Upper lobe of left lung (tissue), 6 donors: ENCODE results near the gene RNU6-9. TPM values are rescaled to one million over a fixed set of nuclear protein-coding genes. Genes with fewer than 3 reads are reported as not detected.

Source experiments
- ATAC-seq, 2 donors: fragments of 200-7000 bp; cut with Tn5 transposase; one replicate each; pipeline ENCODE4 v1.9.1; 2022; ENCODE audit warnings: mild to moderate bottlenecking in 2 of 2, moderate library complexity in 2 of 2; ENCODE audit not compliant: low FRiP score in 2 of 2
- DNase-seq, 2 donors: peaks; one replicate each; pipeline ENCODE4 v3.0.0-alpha.2; 2019 to 2020
- H3K27ac ChIP-seq, 4 donors: fragments of 200-600 bp; sonication (generic); one replicate each; pipeline ENCODE4 v1.5.1; 2016 to 2019
- H3K27me3 ChIP-seq, 4 donors: fragments of 200-600 bp; sonication (generic); one replicate each; pipeline ENCODE4 v1.5.1; 2017 to 2019
- H3K36me3 ChIP-seq, 4 donors: fragments of 200-600 bp; sonication (generic); one replicate each; pipeline ENCODE4 v1.5.1; 2016 to 2019
- H3K4me1 ChIP-seq, 4 donors: fragments of 200-600 bp; sonication (generic); one replicate each; pipeline ENCODE4 v1.5.1; 2018 to 2019
- H3K4me3 ChIP-seq, 4 donors: fragments of 200-600 bp; sonication (generic); one replicate each; pipeline ENCODE4 v1.5.1; 2017 to 2019; ENCODE audit warnings: mild to moderate bottlenecking in 2 of 4, moderate library complexity in 1 of 4
- H3K9me3 ChIP-seq, 4 donors: fragments of 200-600 bp; sonication (generic); one replicate each; pipeline ENCODE4 v1.5.1; 2018 to 2019
- CTCF ChIP-seq, 6 experiments: fragments of 450-650 bp in 4 of 6; fragments of 200-600 bp in 2 of 6; sonication (generic) in 2 of 6; IDR thresholded peaks; one replicate each; pipeline ENCODE4 v1.5.1; 2016 to 2019; ENCODE audit warnings: antibody characterized with exemption in 6 of 6
- EP300 ChIP-seq, 4 donors: sonication (generic); formaldehyde crosslinking; IDR thresholded peaks; one replicate each; pipeline ENCODE4 v1.5.1; 2017; ENCODE audit warnings: antibody characterized with exemption in 4 of 4, control low read depth in 2 of 4
- POLR2A ChIP-seq, 4 donors: fragments of 450-650 bp; IDR thresholded peaks; one replicate each; pipeline ENCODE4 v1.5.1; 2016 to 2017; ENCODE audit warnings: antibody characterized with exemption in 4 of 4, mild to moderate bottlenecking in 2 of 4
- POLR2AphosphoS5 ChIP-seq, 2 donors: sonication (generic); formaldehyde crosslinking; IDR thresholded peaks; one replicate each; pipeline ENCODE4 v1.5.1; 2017; ENCODE audit warnings: antibody characterized with exemption in 2 of 2
- WGBS, 2 donors: methylation state at CpG; one replicate each; pipeline ENCODE4 v1.1.5; 2017 to 2018; 5-methylcytosine and 5-hydroxymethylcytosine counted together
- total RNA-seq, 6 donors: library from RNA; depleted of rRNA in 4 of 6; stranded (reverse); fragments of >200 nt in 4 of 6; gene quantifications; one replicate each; pipeline versions ENCODE4 v1.1.0 to v1.2.1, GENCODE V29; 2016 to 2021
- donor health status: DM: no; HTN: no; CAD: no; lungs with moderate emphysema.
- donor health status: DM: no; HTN: yes; CAD: no; lungs with severe emphysema.

Gene RNU6-9
- total RNA-seq, 6 donors from 2014 or later: not detected

- Histone ChIP-seq H3K9me3 (no peaks in the 10 kb centered on the region), H3K36me3 (peaks cover 15 to 96% (median 78%) of the 10 kb centered on the region in 4 donors), H3K27ac (peak overlapping the region in 1 of 4 donors; percentile 10), H3K4me1 (no peaks in the 10 kb centered on the region), H3K27me3 (no peaks in the 10 kb centered on the region), H3K4me3 (no peak overlapping the region)
- TF ChIP-seq EP300 (IDR thresholded peaks at IDR 0.05): no peak
- no peak for TF ChIP-seq POLR2A (IDR thresholded peaks at IDR 0.05)
- TF ChIP-seq POLR2AphosphoS5 (IDR thresholded peaks at IDR 0.05): no peak
- TF ChIP-seq CTCF (IDR thresholded peaks at IDR 0.05): no peak
- WGBS, 2 donors: 94 to 97% methylated on average over 17 to 41 of the region's 51 CpGs
- DNase-seq: peak in 1 of 2 donors; percentile 82
- no peak for ATAC-seq
Observed at GRCh38 chr19:884420-885211, 8.7 kb upstream of the RNU6-9 start.

- DNase-seq: peak in 1 of 2 donors; percentile 74
- H3K9me3 ChIP-seq: no peaks in the 10 kb centered on the region
- no peaks in the 10 kb centered on the region for H3K27me3 ChIP-seq
- ATAC-seq: no peak
- TF ChIP-seq EP300 (IDR thresholded peaks at IDR 0.05) (no peak), CTCF (IDR thresholded peaks at IDR 0.05) (no peak)
- peaks cover 15 to 95% (median 76%) of the 10 kb centered on the region in 4 donors for H3K36me3 ChIP-seq
- H3K4me3 ChIP-seq: no peak overlapping the region
- no peaks in the 10 kb centered on the region for H3K4me1 ChIP-seq
- no peak overlapping the region for H3K27ac ChIP-seq
- WGBS, 2 donors: 97% methylated on average over 60 to 64 of the region's 64 CpGs
Observed at GRCh38 chr19:885536-886224, 7.6 kb upstream of the RNU6-9 start.

GRCh38 chr19:887072-887471 lies 6.2 kb upstream of the RNU6-9 start:
- DNase-seq: no peak

GRCh38 chr19:887599-887998 lies 5.7 kb upstream of the RNU6-9 start:
- WGBS, 2 donors: 93 to 94% methylated on average over 10 of the region's 10 CpGs
- ATAC-seq (no peak), DNase-seq (no peak)
- no peaks in the 10 kb centered on the region for H3K9me3 ChIP-seq
- H3K4me1 ChIP-seq: peaks cover 7 to 15% (median 13%) of the 10 kb centered on the region in 4 donors
- peaks cover 10 to 78% (median 58%) of the 10 kb centered on the region in 4 donors for H3K36me3 ChIP-seq
- TF ChIP-seq POLR2AphosphoS5 (IDR thresholded peaks at IDR 0.05) (no peak), CTCF (IDR thresholded peaks at IDR 0.05) (no peak), POLR2A (IDR thresholded peaks at IDR 0.05) (no peak), EP300 (IDR thresholded peaks at IDR 0.05) (no peak)
- no peak overlapping the region for H3K27ac ChIP-seq
- H3K4me3 ChIP-seq: no peak overlapping the region
- H3K27me3 ChIP-seq: no peaks in the 10 kb centered on the region

More at GRCh38 chr19:887072-887471, 6.2 kb upstream of the RNU6-9 start:
- H3K27ac ChIP-seq: no peak overlapping the region
- 84 to 92% methylated on average over 16 of the region's 16 CpGs for WGBS, 2 donors
- no peak for ATAC-seq
- H3K27me3 ChIP-seq: no peaks in the 10 kb centered on the region
- no peak overlapping the region for H3K4me3 ChIP-seq
- H3K4me1 ChIP-seq: peaks cover 6 to 11% (median 9%) of the 10 kb centered on the region in 4 donors
- H3K36me3 ChIP-seq: peaks cover 10 to 84% (median 63%) of the 10 kb centered on the region in 4 donors
- H3K9me3 ChIP-seq: no peaks in the 10 kb centered on the region
- TF ChIP-seq POLR2AphosphoS5 (IDR thresholded peaks at IDR 0.05) (no peak), POLR2A (IDR thresholded peaks at IDR 0.05) (no peak), CTCF (IDR thresholded peaks at IDR 0.05) (no peak), EP300 (IDR thresholded peaks at IDR 0.05) (no peak)
